Psoas muscle (tissue), 8 donors: Measurements from ENCODE around the gene GALNT17. TPM values are rescaled to one million over a fixed set of nuclear protein-coding genes. Genes with fewer than 3 reads are reported as not detected.

Experiments
- ATAC-seq, 4 donors: fragments of 200-7000 bp; cut with Tn5 transposase; one replicate each; pipeline ENCODE4 v1.9.1; 2020; ENCODE audit warnings: moderate library complexity in 3 of 4, mild to moderate bottlenecking in 2 of 4
- DNase-seq, 2 donors: peaks; one replicate each; pipeline ENCODE4 v3.0.0-alpha.2; 2020
- H3K27ac ChIP-seq: fragments of 200-600 bp; one replicate; pipeline ENCODE4 v1.8.0; 2022
- H3K27me3 ChIP-seq, 3 donors: fragments of 200-600 bp in 1 of 3; one replicate each; pipeline versions ENCODE4 v1.6.1 to v1.8.0; 2013 to 2022; ENCODE audit warnings: low read length in 2 of 3, mild to moderate bottlenecking in 2 of 3, moderate library complexity in 1 of 3; ENCODE audit not compliant: insufficient read depth in 3 of 3
- H3K36me3 ChIP-seq, 2 donors: fragments of 200-600 bp in 1 of 2; one replicate each; pipeline versions ENCODE4 v1.6.1 to v1.8.0; 2013 to 2022; ENCODE audit warnings: low read depth in 1 of 2, mild to moderate bottlenecking in 1 of 2, moderate library complexity in 1 of 2; ENCODE audit not compliant: insufficient read depth in 1 of 2
- H3K4me1 ChIP-seq: fragments of 200-600 bp; one replicate; pipeline ENCODE4 v1.8.0; 2022
- H3K4me3 ChIP-seq: fragments of 200-600 bp; one replicate; pipeline ENCODE4 v1.8.0; 2022; ENCODE audit warnings: mild to moderate bottlenecking
- H3K9me3 ChIP-seq: fragments of 200-600 bp; one replicate; pipeline ENCODE4 v1.8.0; 2022
- CTCF ChIP-seq: fragments of 200-600 bp; IDR thresholded peaks from one replicate; pipeline ENCODE4 v1.8.0; 2022; ENCODE audit warnings: antibody characterized with exemption
- WGBS, 3 donors: extraction: QIAGEN DNeasy Blood & Tissue Kit; methylation state at CpG; one replicate each; pipeline versions ENCODE4 v1.1.6 to v1.1.7; 2013; 5-methylcytosine and 5-hydroxymethylcytosine counted together
- intact Hi-C, 2 donors: fragments of 100-400 bp; cut with DNase I; formaldehyde crosslinking; loops; one replicate each; pipeline versions ENCODE4 v1.11.0 to v1.14.2; 2022
- polyA plus RNA-seq, 3 donors: library from polyadenylated mRNA; stranded (reverse); fragments of 200-250 nt; gene quantifications; one replicate each; pipeline ENCODE4 v1.2.3, GENCODE V29; 2013
- total RNA-seq, 4 donors: library from RNA; stranded (reverse); fragmentation: NEBNext Ultra II Directional in 2 of 4; extraction: Animal tissue kit (Norgen Biotek cat#: 25700) in 2 of 4; gene quantifications; one replicate each; pipeline versions ENCODE4 v1.2.1 to v1.2.4, GENCODE V29; 2021 to 2023
- donor health status: healthy with polysubstance abuse.
- donor health status: DM: no; HTN: no; CAD: no; lungs with moderate emphysema.
- donor health status: Bipolar disorder and iron deficiency.
- donor health status: healthy.
- donor health status: DM: yes; HTN: yes; CAD: no.
- donor health status: DM: no; HTN: no; CAD: no.
- donor health status: DM: no; HTN: no; CAD: no.
- donor health status: DM: yes; HTN: yes; CAD: no.

GALNT17 gene
- total and polyA plus RNA-seq, 7 donors, result 0.17 to 3.5 (median 0.65) TPM

GRCh38 chr7:71691538-71691937 lies 559.6 kb downstream of the GALNT17 start:
- no peak for ATAC-seq

GRCh38 chr7:71694665-71695064 lies 562.7 kb downstream of the GALNT17 start:
- no peaks in the 10 kb centered on the region for H3K4me1 ChIP-seq
- intact Hi-C loops, result no loop called here
- H3K9me3 ChIP-seq, result no peaks in the 10 kb centered on the region
- no peaks in the 10 kb centered on the region for H3K36me3 ChIP-seq
- no peak overlapping the region for H3K4me3 ChIP-seq
- no peak for DNase-seq
- ATAC-seq, result no peak
- H3K27me3 ChIP-seq, result no peaks in the 10 kb centered on the region
- 65 to 72% (median 69%) methylated on average over 6 of the region's 6 CpGs for WGBS, 3 donors
- no peak overlapping the region for H3K27ac ChIP-seq
- TF ChIP-seq CTCF, result no peak

More at GRCh38 chr7:71691538-71691937, 559.6 kb downstream of the GALNT17 start:
- H3K4me3 ChIP-seq, result no peak overlapping the region
- intact Hi-C loops, result no loop called here
- no peaks in the 10 kb centered on the region for H3K4me1 ChIP-seq
- no peak for DNase-seq
- TF ChIP-seq CTCF, result no peak
- no peaks in the 10 kb centered on the region for H3K9me3 ChIP-seq
- no peak overlapping the region for H3K27ac ChIP-seq
- WGBS, 3 donors, result 69 to 85% (median 73%) methylated on average over 1 of the region's 1 CpG
- no peaks in the 10 kb centered on the region for H3K27me3 ChIP-seq
- no peaks in the 10 kb centered on the region for H3K36me3 ChIP-seq

- Histone ChIP-seq H3K9me3 (no peaks in the 10 kb centered on the region), H3K27ac (no peak overlapping the region), H3K4me3 (no peak overlapping the region), H3K4me1 (no peaks in the 10 kb centered on the region), H3K36me3 (no peaks in the 10 kb centered on the region), H3K27me3 (no peaks in the 10 kb centered on the region)
- no peak for TF ChIP-seq CTCF
- WGBS, 3 donors, result 78 to 84% (median 78%) methylated on average over 2 of the region's 2 CpGs
- ATAC-seq (no peak), DNase-seq (no peak)
- intact Hi-C loops, result no loop called here
Observed at GRCh38 chr7:71695186-71695585, 563.2 kb downstream of the GALNT17 start.

- TF ChIP-seq CTCF, result no peak
- no peak for DNase-seq
- Histone ChIP-seq H3K4me3 (no peak overlapping the region), H3K27me3 (no peaks in the 10 kb centered on the region), H3K4me1 (no peaks in the 10 kb centered on the region), H3K36me3 (no peaks in the 10 kb centered on the region), H3K27ac (no peak overlapping the region), H3K9me3 (no peaks in the 10 kb centered on the region)
- no peak for ATAC-seq
- intact Hi-C loops, result no loop called here
- WGBS, 3 donors, result 68 to 90% (median 74%) methylated on average over 2 of the region's 2 CpGs
Observed at GRCh38 chr7:71696511-71696910, 564.6 kb downstream of the GALNT17 start.

GRCh38 chr7:71697400-71697799 lies 565.5 kb downstream of the GALNT17 start:
- Histone ChIP-seq H3K4me3 (no peak overlapping the region), H3K27ac (no peak overlapping the region), H3K9me3 (no peaks in the 10 kb centered on the region), H3K4me1 (no peaks in the 10 kb centered on the region), H3K36me3 (no peaks in the 10 kb centered on the region), H3K27me3 (no peaks in the 10 kb centered on the region)
- DNase-seq (no peak), ATAC-seq (no peak)
- no peak for TF ChIP-seq CTCF
- WGBS, 3 donors, result 90 to 96% (median 94%) methylated on average over 3 of the region's 3 CpGs
- intact Hi-C loops, result no loop called here
